DOHH2 (cell line): ENCODE measurements around the gene YPEL1.

Source experiments
- H3F3A ChIP-seq: fragments of 200-600 bp; sonication (generic), shearing (Covaris generic); 2 replicates; pipeline ENCODE4 v1.6.0; 2016; ENCODE audit warnings: antibody characterized with exemption, mild to moderate bottlenecking; ENCODE audit not compliant: control insufficient read depth, insufficient read depth
- H3K27ac ChIP-seq: fragments of 200-600 bp; sonication (generic); 2 replicates; pipeline ENCODE4 v1.5.1; 2014; ENCODE audit warnings: low read depth, mild to moderate bottlenecking, low read length, moderate library complexity
- H3K27me3 ChIP-seq: fragments of 200-600 bp; sonication (generic); 2 replicates; pipeline ENCODE4 v1.6.1; 2014; ENCODE audit warnings: mild to moderate bottlenecking, low read length, mixed read lengths; ENCODE audit not compliant: control insufficient read depth
- H3K36me3 ChIP-seq: fragments of 200-600 bp; sonication (generic); 2 replicates; pipeline ENCODE4 v1.6.1; 2014; ENCODE audit warnings: mild to moderate bottlenecking, low read length, moderate library complexity, mixed read lengths; ENCODE audit not compliant: control insufficient read depth
- H3K4me1 ChIP-seq: fragments of 200-600 bp; sonication (generic); 2 replicates; pipeline ENCODE4 v1.6.1; 2014; ENCODE audit warnings: mild to moderate bottlenecking, low read length, mixed read lengths; ENCODE audit not compliant: control insufficient read depth
- H3K4me2 ChIP-seq: fragments of 200-600 bp; sonication (generic); 2 replicates; pipeline ENCODE4 v1.6.0; 2014; ENCODE audit warnings: mild to moderate bottlenecking, low read length, moderate library complexity
- H3K4me3 ChIP-seq: fragments of 200-600 bp; sonication (generic); 2 replicates; pipeline ENCODE4 v1.5.1; 2014; ENCODE audit warnings: mild to moderate bottlenecking, low read length, mixed read lengths
- H3K79me2 ChIP-seq: fragments of 200-600 bp; sonication (generic); 2 replicates; pipeline ENCODE4 v1.6.1; 2014; ENCODE audit warnings: mild to moderate bottlenecking, low read length, mixed read lengths; ENCODE audit not compliant: control insufficient read depth
- H3K9me2 ChIP-seq: fragments of 200-600 bp; sonication (generic); replicated peaks from 2 replicates; pipeline ENCODE4 v1.6.1; 2014; ENCODE audit warnings: mild to moderate bottlenecking, low read length, mixed read lengths; ENCODE audit not compliant: control insufficient read depth
- H3K9me3 ChIP-seq: fragments of 200-600 bp; sonication (generic); 2 replicates; pipeline ENCODE4 v1.6.1; 2014; ENCODE audit warnings: antibody characterized with exemption, low read length, mixed read lengths; ENCODE audit not compliant: control insufficient read depth, insufficient read depth
- H4K20me1 ChIP-seq: fragments of 200-600 bp; sonication (generic); 2 replicates; pipeline ENCODE4 v1.6.0; 2014; ENCODE audit warnings: low read depth, mild to moderate bottlenecking, antibody characterized with exemption, low read length, moderate library complexity; ENCODE audit not compliant: control insufficient read depth, insufficient read depth
- EZH2phosphoT487 ChIP-seq: fragments of 200-600 bp; sonication (generic); IDR thresholded peaks from 2 replicates; pipeline ENCODE4 v1.6.1; 2017; ENCODE audit warnings: borderline replicate concordance, mild to moderate bottlenecking, antibody characterized with exemption, low read length, moderate library complexity, mixed read lengths
- TF ChIP-seq, protein P1 (sequence below): fragments of 200-600 bp; sonication (generic); IDR thresholded peaks from one replicate; pipeline ENCODE4 v1.5.1; 2014; ENCODE audit warnings: antibody characterized with exemption, mild to moderate bottlenecking, low read depth, low read length; ENCODE audit not compliant: poor library complexity, severe bottlenecking

YPEL1 gene

DNA sequence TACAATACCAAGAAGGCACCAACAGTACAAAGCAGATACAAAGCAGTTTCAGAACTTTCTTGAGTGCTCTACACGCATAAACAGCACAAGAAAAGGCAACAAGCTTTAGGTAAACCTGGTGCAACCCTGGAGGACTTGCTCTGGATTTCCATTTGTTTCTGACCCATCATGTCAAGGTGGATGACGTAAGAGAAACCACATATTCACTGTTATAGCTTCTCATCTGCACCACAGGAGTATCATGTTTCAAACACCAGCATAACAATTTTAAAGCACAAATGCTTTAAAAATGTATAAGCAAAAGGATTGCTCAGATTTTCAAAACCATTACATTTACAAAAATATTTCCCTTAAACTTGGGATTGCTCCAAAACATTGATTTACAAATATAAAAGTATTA, 25.0 kb upstream of the YPEL1 start:
- Histone ChIP-seq H3K4me1 (no peaks in the 10 kb centered on the region), H3K9me3 (no peaks in the 10 kb centered on the region), H3K79me2 (no peaks in the 10 kb centered on the region), H3K36me3 (peaks cover 45% of the 10 kb centered on the region), H3K9me2 (no peaks in the 10 kb centered on the region), H3K27me3 (no peaks in the 10 kb centered on the region), H3F3A (peaks cover 6% of the 10 kb centered on the region), H3K27ac (no peak overlapping the region), H3K4me2 (no peak overlapping the region), H3K4me3 (no peak overlapping the region), H4K20me1 (no peaks in the 10 kb centered on the region)
- no peak for TF ChIP-seq EZH2phosphoT487
- TF ChIP-seq, protein P1, sequence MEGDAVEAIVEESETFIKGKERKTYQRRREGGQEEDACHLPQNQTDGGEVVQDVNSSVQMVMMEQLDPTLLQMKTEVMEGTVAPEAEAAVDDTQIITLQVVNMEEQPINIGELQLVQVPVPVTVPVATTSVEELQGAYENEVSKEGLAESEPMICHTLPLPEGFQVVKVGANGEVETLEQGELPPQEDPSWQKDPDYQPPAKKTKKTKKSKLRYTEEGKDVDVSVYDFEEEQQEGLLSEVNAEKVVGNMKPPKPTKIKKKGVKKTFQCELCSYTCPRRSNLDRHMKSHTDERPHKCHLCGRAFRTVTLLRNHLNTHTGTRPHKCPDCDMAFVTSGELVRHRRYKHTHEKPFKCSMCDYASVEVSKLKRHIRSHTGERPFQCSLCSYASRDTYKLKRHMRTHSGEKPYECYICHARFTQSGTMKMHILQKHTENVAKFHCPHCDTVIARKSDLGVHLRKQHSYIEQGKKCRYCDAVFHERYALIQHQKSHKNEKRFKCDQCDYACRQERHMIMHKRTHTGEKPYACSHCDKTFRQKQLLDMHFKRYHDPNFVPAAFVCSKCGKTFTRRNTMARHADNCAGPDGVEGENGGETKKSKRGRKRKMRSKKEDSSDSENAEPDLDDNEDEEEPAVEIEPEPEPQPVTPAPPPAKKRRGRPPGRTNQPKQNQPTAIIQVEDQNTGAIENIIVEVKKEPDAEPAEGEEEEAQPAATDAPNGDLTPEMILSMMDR: no peak

DNA sequence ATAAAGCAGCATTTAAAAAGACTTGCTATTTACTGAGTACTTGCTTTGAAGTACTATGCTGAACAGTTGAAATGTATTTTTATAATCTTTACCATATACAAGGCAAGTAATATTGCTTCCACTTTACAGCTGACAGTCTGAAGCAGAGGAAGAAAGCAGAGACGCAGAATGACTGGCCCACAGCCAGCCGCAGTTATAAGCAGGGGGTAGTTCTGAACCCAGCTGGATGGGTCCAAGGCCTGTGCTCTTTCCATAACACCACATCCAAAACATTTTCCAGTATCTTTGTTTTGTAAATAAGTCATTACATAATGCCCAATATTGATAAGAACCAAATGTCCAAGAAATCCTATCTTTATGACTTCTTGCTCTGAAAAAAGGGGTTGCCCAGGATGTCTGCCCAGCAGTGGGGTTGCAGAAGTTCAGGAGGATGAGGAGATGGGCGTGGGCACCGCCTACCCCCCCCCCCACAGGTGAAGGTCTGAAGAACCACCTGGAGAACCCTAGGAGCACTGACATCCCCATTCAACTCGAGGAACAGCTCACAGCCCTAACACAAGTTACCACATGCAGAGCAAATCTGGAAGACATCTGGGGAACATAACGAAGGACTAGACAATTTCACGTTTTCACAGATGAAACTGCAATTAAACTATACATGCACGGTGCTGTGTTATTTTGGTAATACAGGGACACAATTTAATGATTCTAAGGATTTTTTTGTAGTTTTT, 24.2 kb upstream of the YPEL1 start:
- Histone ChIP-seq H3K79me2 (no peaks in the 10 kb centered on the region), H3F3A (peaks cover 6% of the 10 kb centered on the region), H3K9me2 (no peaks in the 10 kb centered on the region), H3K4me1 (peaks cover 4% of the 10 kb centered on the region), H3K4me2 (no peak overlapping the region), H3K9me3 (no peaks in the 10 kb centered on the region), H3K4me3 (no peak overlapping the region), H4K20me1 (no peaks in the 10 kb centered on the region), H3K36me3 (peaks cover 37% of the 10 kb centered on the region), H3K27ac (no peak overlapping the region), H3K27me3 (no peaks in the 10 kb centered on the region)
- TF ChIP-seq, protein P1: no peak
- TF ChIP-seq EZH2phosphoT487: no peak

DNA sequence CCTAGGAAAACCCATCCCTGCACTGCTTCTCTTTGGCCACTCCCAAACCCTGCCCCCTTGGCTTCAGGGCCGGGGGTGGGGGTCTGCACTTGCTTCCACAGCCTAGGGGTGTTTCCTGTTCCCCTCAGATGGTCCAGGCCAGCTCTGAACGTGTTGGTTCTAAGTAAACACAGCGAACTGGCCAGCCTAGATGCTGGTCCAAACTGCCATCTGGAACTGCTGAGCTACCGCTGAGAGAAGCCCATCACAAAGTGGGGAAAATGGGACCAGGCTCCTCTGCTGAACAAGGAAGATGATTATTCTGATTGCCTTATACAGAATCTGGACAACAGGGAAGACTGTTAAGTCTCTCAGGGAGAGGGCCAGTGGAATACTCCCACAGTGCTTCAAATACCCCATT, 23.5 kb upstream of the YPEL1 start:
- no peak for TF ChIP-seq EZH2phosphoT487
- TF ChIP-seq, protein P1: no peak
- H3F3A ChIP-seq: peaks cover 6% of the 10 kb centered on the region
- H3K79me2 ChIP-seq: no peaks in the 10 kb centered on the region
- no peak overlapping the region for H3K4me2 ChIP-seq
- no peaks in the 10 kb centered on the region for H4K20me1 ChIP-seq
- H3K4me3 ChIP-seq: no peak overlapping the region
- no peaks in the 10 kb centered on the region for H3K9me3 ChIP-seq
- peaks cover 30% of the 10 kb centered on the region for H3K36me3 ChIP-seq
- peaks cover 10% of the 10 kb centered on the region for H3K4me1 ChIP-seq
- H3K27ac ChIP-seq: no peak overlapping the region
- no peaks in the 10 kb centered on the region for H3K27me3 ChIP-seq
- H3K9me2 ChIP-seq: no peaks in the 10 kb centered on the region
